GM21423 (cell line): ENCODE data around the gene MYPN.
A peak's percentile ranks its signal among the peaks of the same experiment; 100 is the strongest.
"Not testable (repeated sequence)": the region's sequence is repeated elsewhere in the genome, so short reads cannot be mapped to it uniquely, and the experiment has no call there.

Experiments used
- ATAC-seq: cut with Tn5 transposase; IDR thresholded peaks from one replicate; pipeline ENCODE4 v1.9.1; 2021; ENCODE audit warnings: mild to moderate bottlenecking, moderate library complexity; ENCODE audit not compliant: unreplicated experiment

The MYPN gene

GRCh38 chr10:68165643-68166042, 56.4 kb downstream of the MYPN start:
- ATAC-seq, result no peak

GRCh38 chr10:68166871-68167585, 57.7 kb downstream of the MYPN start:
- no peak for ATAC-seq

- no peak for ATAC-seq
Observed at GRCh38 chr10:68167586-68168189, 58.4 kb downstream of the MYPN start.

GRCh38 chr10:68171539-68172080, 62.3 kb downstream of the MYPN start:
- peak; percentile 58 for ATAC-seq

GRCh38 chr10:68172324-68172723, 63.0 kb downstream of the MYPN start:
- no peak for ATAC-seq

GRCh38 chr10:68175949-68176348, 66.7 kb downstream of the MYPN start:
- no peak for ATAC-seq

- ATAC-seq, result no peak
Observed at GRCh38 chr10:68176797-68177196, 67.5 kb downstream of the MYPN start.

GRCh38 chr10:68178592-68178991, 69.3 kb downstream of the MYPN start:
- no peak for ATAC-seq

GRCh38 chr10:68179016-68179415, 69.7 kb downstream of the MYPN start:
- no peak for ATAC-seq

- ATAC-seq, result no peak
Observed at GRCh38 chr10:68180490-68180889, 71.2 kb downstream of the MYPN start.

GRCh38 chr10:68184546-68184945, 75.3 kb downstream of the MYPN start:
- no peak for ATAC-seq

- no peak for ATAC-seq
Observed at GRCh38 chr10:68185085-68185484, 75.8 kb downstream of the MYPN start.

- ATAC-seq, result no peak
Observed at GRCh38 chr10:68188835-68189234, 79.5 kb downstream of the MYPN start.

GRCh38 chr10:68192113-68192512, 82.8 kb downstream of the MYPN start:
- no peak for ATAC-seq

- ATAC-seq, result no peak
Observed at GRCh38 chr10:68194290-68194689, 85.0 kb downstream of the MYPN start.

GRCh38 chr10:68195776-68196175, 86.5 kb downstream of the MYPN start:
- not testable (repeated sequence) for ATAC-seq

GRCh38 chr10:68196701-68197100, 87.4 kb downstream of the MYPN start:
- no peak for ATAC-seq

GRCh38 chr10:68202960-68203353, 93.7 kb downstream of the MYPN start:
- ATAC-seq, result no peak

GRCh38 chr10:68208424-68209042, 99.2 kb downstream of the MYPN start:
- ATAC-seq, result no peak

GRCh38 chr10:68211669-68212068, 102.4 kb downstream of the MYPN start:
- ATAC-seq, result no peak

GRCh38 chr10:68212721-68213352, 103.5 kb downstream of the MYPN start:
- ATAC-seq, result no peak

GRCh38 chr10:68218786-68219185, 109.5 kb downstream of the MYPN start:
- no peak for ATAC-seq
